GM19099 (cell line): Measurements from ENCODE around the gene ACVR1B.

Source experiments
- POLR2A ChIP-seq: IDR thresholded peaks from 3 replicates; pipeline ENCODE4 v1.6.1; 2011; ENCODE audit warnings: low read depth; ENCODE audit not compliant: insufficient read length; ENCODE audit errors: extremely low read depth

The ACVR1B gene

DNA sequence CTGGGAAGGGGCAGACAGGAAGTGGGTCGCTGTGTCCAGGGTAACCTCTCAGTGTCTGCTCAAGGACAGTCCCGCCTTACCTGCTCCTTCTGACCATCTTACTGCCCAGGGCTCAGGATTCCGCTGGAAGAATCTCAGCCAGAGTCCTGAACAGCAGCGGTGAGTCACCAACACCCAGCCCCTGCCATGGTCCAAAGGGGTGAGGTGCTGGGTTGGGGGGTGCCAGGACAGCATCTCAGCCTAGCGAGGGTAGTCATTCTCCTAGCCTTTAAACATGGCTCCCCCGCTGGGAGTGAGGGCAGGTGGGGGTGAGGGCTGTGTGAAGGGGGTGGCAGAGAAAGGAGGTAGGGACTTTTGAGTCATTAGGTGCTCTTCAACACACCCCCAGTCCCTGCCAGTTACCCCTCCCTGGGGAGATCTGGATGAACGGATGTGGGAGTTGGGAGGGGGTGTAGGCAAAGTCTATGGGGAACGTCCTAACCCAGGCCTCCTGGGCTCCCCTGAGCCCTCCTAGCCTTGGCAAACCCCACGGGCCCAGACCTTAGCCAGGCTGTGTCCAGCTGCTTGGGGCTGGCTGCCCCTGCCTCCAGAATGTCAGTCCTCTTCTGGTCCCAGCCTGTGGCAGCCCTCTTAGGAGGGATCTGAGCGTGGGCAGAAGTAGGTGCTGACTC lies 57.7 kb downstream of the ACVR1B start:
- no peak for TF ChIP-seq POLR2A

DNA sequence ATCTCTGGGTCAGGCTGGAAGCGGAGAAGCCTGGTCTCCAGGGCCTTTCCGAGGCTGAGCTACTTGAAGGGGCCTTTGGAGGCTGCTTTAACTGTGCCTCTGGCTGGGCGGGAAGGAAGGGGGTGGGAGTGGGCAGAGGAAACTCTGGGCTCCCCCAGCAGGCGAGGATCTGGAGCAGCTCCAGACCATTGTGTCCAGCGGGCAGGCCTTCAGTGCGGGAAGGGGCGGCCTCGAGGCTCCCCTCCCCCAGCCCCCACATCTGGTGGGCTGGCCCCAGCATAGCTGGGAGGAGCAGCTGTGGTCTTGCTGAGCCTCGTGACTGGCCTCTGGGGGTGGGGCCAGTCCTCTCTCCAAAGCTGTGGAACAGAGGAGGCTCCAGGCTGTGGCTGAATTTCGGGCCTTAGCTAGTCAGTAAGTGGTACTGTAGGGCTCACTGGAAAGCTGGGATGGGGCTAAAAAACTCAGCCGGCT lies 58.7 kb downstream of the ACVR1B start:
- no peak for TF ChIP-seq POLR2A

DNA sequence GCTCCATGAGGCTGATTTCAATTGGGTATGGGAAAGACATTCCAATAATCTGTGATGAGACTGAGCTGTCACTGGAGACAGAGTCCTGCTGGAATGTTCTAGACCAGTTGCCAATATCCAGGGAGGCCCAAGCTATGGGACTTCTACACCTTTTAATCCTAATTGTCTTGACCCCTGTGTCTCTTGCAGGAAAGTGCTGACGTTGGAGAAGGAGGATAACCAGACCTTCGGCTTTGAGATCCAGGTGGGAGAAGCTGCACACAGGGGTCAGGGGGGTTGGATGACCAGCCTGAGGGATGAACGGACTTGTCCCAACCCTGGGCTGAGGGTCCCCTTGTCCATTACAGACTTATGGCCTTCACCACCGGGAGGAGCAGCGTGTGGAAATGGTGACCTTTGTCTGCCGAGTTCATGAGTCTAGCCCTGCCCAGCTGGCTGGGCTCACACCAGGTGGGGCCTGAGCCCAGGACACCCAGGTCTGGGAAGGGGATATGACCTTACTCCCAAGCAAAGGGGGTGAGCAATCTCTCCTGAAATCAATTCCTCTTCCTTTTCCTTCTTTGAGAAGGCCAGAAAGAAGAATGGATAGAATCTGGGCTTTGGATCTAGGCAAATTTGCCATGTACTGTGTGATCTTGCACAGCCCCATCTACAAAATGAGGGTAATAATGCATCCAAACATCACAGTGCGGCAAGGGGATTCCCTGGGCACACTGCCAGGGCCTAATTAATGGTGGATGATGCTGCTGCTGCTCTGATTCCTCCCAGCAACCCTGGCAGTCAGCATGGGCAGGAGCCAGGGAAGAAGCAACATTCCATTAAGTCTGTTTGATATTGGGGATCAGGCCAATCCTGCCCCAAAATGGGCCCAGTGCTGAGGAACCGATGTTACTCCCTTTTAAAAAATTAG lies 59.4 kb downstream of the ACVR1B start:
- no peak for TF ChIP-seq POLR2A

DNA sequence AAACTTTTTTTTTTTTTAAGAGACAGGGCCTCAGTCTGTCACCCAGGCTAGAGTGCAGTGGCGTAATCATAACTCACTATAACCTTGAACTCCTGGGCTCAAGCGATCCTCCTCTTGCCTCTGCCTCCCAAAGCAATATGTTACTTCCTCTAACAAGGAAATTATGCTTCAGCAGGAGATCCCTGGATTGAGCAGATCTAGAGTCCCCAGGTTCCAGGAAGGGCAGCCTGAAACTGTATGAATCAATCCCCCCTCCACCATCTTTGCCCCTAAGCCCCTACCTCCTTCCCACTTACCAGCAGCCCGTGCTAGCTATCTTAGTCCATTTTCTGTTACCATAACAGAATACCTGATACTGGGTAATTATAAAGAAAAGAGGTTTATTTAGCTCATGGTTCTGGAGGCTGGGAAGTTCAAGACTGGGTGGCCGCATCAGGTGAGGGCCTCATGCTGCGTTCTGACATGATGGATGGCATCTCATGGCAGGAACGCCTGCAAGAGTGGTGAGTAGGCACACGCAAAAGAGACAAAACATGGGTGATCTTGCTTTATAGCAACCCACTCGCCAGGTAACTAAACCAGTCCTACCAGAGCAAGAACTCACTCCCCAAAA lies 60.2 kb downstream of the ACVR1B start:
- no peak for TF ChIP-seq POLR2A

DNA sequence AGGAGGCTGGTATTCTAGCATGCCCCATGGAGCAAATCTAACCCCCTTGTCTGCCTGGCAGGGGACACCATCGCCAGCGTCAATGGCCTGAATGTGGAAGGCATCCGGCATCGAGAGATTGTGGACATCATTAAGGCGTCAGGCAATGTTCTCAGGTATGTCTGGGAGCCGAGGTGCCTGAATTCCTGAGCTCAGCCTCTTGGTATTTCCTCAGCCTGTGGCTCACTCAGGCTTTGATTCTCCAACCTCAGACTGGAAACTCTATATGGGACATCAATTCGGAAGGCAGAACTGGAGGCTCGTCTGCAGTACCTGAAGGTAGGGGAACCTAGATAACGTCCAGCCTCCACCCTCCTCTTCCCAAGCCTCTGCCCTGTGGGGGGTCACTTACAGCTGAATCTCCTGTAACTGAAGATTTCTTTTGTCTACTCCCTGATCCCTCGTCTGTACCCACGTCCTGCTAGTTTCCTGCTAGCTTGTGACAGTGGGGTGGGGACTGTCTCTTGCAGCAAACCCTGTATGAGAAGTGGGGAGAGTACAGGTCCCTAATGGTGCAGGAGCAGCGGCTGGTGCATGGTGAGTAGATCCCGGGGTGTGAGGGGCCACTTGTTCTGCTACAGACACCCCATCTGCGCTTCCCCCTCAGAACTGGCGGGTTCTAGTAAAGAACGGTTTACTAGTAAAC lies 62.3 kb downstream of the ACVR1B start:
- TF ChIP-seq POLR2A: no peak

DNA sequence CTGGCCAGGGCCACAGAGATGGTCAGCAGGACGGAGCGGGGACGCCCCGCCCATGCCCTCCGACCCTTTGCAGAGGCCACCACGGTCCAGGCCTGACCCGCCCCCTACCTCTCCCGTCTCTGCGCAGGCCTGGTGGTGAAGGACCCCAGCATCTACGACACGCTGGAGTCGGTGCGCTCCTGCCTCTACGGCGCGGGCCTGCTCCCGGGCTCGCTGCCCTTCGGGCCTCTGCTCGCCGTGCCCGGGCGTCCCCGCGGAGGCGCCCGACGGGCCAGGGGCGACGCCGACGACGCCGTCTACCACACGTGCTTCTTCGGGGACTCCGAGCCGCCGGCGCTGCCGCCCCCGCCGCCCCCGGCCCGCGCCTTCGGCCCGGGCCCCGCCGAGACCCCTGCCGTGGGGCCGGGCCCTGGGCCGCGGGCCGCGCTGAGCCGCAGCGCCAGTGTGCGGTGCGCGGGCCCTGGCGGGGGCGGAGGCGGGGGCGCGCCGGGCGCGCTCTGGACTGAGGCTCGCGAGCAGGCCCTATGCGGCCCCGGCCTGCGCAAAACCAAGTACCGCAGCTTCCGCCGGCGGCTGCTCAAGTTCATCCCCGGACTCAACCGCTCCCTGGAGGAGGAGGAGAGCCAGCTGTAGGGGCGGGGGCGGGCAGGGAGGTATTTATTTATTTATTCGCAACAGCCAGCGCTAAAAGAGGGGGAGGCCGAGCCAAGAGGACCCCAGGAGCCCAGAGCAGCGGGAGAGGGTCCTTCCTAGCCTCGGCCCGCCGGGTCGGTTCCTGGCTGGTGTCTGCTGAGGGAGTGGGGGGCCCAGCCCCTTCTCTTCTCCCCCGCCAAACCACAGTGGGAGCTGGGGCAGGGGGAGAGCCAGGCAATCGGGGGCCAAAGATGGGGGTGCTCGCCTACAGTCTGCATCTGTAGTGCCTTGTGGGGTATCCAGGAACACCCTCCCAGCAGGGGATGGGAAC lies 63.4 kb downstream of the ACVR1B start:
- no peak for TF ChIP-seq POLR2A

DNA sequence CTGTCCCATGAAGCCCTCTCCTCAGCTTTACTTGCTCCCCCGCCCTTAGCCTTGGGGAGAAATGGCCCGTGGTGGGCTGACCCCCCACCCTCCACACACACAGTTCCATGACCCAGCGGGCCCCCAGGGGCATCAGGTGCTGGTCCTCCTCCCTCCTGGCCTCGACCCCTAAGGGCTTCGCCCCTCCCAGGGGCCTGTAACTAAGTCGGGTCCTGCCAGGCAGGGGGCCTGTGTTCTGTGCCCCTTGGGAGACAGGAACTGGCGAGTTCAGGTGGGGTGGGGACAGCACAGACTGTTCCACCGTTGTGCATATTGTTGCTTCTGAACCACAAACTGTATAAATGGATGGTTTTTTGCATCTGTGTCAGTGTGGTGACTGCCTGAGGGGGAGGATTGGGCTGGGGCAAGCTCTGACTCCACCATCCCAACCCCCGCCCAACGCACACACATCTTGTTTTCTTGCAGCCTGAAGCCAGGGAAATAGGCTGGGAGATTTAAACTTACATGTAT lies 64.1 kb downstream of the ACVR1B start:
- no peak for TF ChIP-seq POLR2A

DNA sequence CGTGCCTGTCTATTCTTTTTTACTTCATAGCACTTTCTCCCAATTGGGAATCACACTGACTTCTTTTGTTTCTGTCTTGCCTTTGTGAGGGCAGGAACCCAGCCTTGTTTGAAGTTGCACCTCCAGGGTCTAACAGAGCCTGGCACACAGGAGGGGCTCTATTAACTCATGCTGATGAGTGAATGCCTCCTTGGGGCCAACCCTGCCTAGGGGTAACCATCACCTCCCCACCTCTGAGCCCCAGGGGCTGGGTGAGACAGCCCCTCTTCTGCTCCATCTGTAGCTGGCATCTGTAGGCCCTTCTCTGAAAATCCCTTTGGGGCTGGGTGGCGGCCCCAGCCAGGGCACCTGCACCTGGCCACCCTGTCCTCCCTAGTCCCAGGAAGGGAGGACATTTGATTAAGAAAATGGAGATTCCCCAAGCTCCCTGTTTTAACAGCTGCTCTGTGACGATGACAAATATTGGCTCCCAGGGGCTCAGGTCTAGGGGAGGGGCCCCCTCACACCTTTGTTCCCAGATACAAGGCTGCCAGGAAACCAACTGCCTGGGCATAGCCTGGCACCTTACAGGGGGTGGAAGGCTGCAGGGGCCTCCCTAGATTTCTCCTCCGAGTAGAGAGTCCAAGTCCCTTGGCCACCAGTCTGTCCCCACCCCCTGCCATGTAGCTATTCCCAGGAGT lies 67.1 kb downstream of the ACVR1B start:
- no peak for TF ChIP-seq POLR2A

DNA sequence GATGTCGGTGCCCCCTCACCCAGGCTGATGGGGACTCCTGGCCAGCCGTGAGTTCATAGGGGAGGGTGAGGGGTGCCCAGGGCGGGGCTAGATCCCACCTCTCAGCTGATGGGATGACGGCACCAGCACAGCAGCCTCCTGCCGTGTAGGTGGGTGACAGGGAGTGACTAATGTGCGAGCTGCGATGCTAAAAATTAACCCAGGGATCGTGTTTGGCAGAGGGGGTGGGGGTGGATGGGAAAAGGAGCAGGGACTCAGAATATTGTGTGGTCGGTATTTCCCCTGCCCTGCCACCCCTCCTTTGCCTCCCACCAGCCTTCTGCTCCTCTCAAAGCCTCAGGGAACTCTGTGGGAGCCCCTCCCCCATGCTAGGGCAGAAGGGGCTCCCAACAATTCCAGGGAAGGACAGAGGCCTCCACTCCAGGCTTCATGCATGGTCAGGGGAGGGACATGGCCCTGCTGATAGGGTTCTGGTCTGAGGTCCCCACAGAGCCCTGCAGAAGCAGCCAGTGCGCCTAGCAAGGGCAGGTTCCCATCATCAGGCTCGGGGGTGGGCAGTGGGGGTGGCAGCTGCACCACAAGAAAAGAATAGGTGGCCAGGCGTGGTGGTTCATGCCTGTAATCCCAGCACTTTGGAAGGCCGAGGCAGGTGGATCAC lies 67.7 kb downstream of the ACVR1B start:
- no peak for TF ChIP-seq POLR2A

DNA sequence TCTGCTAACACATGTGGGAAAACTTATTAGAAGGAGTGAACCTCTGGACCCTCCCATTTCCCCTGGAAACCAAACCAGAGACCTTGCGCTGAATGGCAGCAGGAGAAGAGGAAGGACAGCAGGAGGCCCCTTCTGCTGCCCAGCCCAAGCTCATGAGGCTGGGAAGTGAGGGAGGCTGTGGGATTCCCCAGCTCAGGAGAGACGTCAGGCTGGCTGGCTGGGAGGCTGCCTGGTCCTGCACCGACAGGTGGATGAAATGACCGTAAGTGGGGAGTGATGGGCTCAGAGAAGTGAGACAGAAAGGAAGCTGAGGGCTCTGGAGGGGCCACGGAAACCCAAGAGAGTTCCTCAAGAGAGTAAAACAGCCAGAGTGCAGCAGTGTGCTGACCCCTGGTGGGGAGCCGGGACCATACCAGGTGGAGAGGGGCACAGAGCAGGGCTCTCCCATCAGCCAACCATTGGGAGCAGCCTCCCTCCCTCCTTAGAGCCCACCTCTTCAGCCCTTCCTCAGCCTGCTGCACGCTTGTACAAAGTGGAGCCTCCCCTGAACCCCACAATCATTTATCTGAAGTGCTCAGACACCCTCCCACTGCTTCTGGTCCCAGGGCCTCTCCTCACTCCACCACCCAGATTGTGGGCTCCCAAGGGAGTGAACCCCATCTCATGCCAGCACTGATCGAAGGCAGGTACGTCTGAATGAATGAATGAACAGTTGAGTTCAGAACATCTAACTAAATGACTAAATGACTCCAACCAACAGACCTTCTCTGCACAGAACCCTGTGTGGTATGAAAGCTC lies 69.2 kb downstream of the ACVR1B start:
- TF ChIP-seq POLR2A: no peak

DNA sequence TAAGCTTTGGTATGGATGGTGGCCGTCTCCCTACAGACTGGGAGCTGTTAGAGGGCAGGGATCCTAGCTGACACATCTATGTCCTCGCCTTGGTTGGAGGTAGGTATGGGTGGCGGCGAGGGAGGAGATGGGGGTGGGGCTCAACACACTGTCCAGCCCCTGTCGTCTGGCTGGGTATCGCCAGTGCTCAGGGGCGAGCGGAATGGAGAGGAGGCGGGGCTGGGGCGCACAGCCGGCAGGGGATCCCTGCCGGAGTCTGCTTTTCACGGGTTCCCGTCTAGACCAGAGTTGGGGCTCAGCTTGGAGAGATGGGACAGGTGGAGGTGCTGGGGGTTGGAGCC lies 71.3 kb downstream of the ACVR1B start:
- TF ChIP-seq POLR2A: no peak

DNA sequence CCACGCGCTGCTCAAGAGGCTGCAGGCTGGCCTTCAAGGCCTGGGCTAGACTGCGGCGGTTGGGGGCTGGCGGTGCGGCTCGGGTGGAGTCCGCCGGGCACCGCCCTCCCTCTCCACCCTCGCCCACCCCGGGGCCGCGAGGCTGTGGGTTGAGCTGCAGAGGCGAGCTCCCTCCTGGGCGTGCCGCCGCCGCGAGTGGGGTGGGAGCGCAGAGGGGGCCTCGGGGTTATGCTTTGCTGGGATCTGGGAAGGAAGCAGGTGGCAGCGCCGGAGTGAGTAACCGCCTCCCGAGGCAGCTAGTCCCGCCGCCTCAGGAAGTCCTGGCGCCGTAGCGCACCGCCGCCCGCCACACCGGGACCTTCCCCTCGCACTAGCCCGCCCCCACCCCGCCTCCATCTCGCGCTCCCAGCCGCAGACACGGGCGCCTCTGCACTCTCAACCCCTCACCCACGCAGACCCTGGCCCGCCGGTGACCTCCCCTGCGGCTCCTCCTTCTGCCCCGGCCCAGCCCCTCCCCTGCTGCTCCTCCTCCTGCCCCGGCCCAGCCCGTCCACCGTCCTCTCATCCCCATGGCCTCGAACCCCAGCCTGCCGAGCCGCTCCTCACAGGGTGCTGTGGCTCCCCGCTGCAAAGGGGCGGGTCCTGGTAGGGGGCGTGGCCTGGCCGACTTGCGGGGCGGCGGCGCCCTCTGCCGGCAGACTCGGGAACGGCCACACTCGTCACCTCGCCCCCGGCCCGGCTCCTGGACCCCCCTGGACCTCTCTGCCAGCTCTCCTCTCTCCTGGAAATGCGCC lies 71.9 kb downstream of the ACVR1B start:
- TF ChIP-seq POLR2A: no peak
